Type B pancreatic cell (in vitro differentiated cells): ENCODE data around the gene PIEZO2. TPM values are rescaled to one million over a fixed set of nuclear protein-coding genes. Genes with fewer than 3 reads are reported as not detected.
A peak's percentile ranks its signal among the peaks of the same experiment; 100 is the strongest.

ENCODE experiments used
- DNase-seq: peaks from one replicate; pipeline ENCODE4 v3.0.0; 2021; ENCODE audit warnings: mixed read lengths; ENCODE audit not compliant: unreplicated experiment; ENCODE audit errors: extremely low spot score
- H3K27ac Mint-ChIP-seq: 2 replicates; pipeline ENCODE4 v1.8.0; 2021; ENCODE audit warnings: mild to moderate bottlenecking, mixed read lengths
- H3K27me3 Mint-ChIP-seq: 2 replicates; pipeline ENCODE4 v1.8.0; 2021; ENCODE audit warnings: mixed read lengths
- H3K36me3 Mint-ChIP-seq: 2 replicates; pipeline ENCODE4 v1.8.0; 2021; ENCODE audit warnings: mixed read lengths
- H3K4me1 Mint-ChIP-seq: one replicate; pipeline ENCODE4 v1.8.0; 2021; ENCODE audit warnings: mixed read lengths; ENCODE audit not compliant: unreplicated experiment
- H3K4me3 Mint-ChIP-seq: 2 replicates; pipeline ENCODE4 v1.8.0; 2021; ENCODE audit warnings: mild to moderate bottlenecking, mixed read lengths
- H3K9me3 Mint-ChIP-seq: 2 replicates; pipeline ENCODE4 v1.8.0; 2021; ENCODE audit warnings: mixed read lengths
- CTCF ChIP-seq: fragments of 200-600 bp; sonication (generic); conservative IDR thresholded peaks from 2 replicates; pipeline ENCODE4 v1.5.0; 2021; ENCODE audit warnings: antibody characterized with exemption, mild to moderate bottlenecking
- total RNA-seq: library from RNA; stranded (reverse); gene quantifications from 2 replicates; pipeline ENCODE4 v1.2.1, GENCODE V29; 2021; ENCODE audit warnings: low replicate concordance

PIEZO2 gene
- total RNA-seq, 1 donor from 2014 or later, result 38.8 TPM

GRCh38 chr18:11053293-11053692 is 96.1 kb downstream of the PIEZO2 start:
- Mint-ChIP-seq H3K4me1 (peaks cover 11% of the 10 kb centered on the region), H3K9me3 (no peaks in the 10 kb centered on the region), H3K36me3 (peaks cover 4% of the 10 kb centered on the region), H3K4me3 (no peak overlapping the region), H3K27ac (no peak overlapping the region), H3K27me3 (no peaks in the 10 kb centered on the region)
- no peak for DNase-seq
- no peak for TF ChIP-seq CTCF

GRCh38 chr18:11052800-11053199 is 96.6 kb downstream of the PIEZO2 start:
- Mint-ChIP-seq H3K4me3 (no peak overlapping the region), H3K27me3 (no peaks in the 10 kb centered on the region), H3K9me3 (no peaks in the 10 kb centered on the region), H3K27ac (no peak overlapping the region), H3K4me1 (peaks cover 11% of the 10 kb centered on the region), H3K36me3 (peaks cover 4% of the 10 kb centered on the region)
- no peak for DNase-seq
- TF ChIP-seq CTCF, result no peak

GRCh38 chr18:11051462-11051861 is 97.9 kb downstream of the PIEZO2 start:
- Mint-ChIP-seq H3K27ac (peak overlapping the region; percentile 7), H3K27me3 (no peaks in the 10 kb centered on the region), H3K4me1 (peaks cover 16% of the 10 kb centered on the region), H3K9me3 (no peaks in the 10 kb centered on the region), H3K4me3 (no peak overlapping the region), H3K36me3 (peaks cover 7% of the 10 kb centered on the region)
- no peak for TF ChIP-seq CTCF
- DNase-seq, result no peak

- Mint-ChIP-seq H3K36me3 (peaks cover 8% of the 10 kb centered on the region), H3K27me3 (no peaks in the 10 kb centered on the region), H3K4me1 (peaks cover 13% of the 10 kb centered on the region), H3K27ac (peak overlapping the region; percentile 7), H3K9me3 (no peaks in the 10 kb centered on the region), H3K4me3 (no peak overlapping the region)
- DNase-seq, result no peak
- TF ChIP-seq CTCF, result no peak
Observed at GRCh38 chr18:11050966-11051365, 98.4 kb downstream of the PIEZO2 start.

- Mint-ChIP-seq H3K36me3 (peaks cover 8% of the 10 kb centered on the region), H3K9me3 (peaks cover 3% of the 10 kb centered on the region), H3K27ac (no peak overlapping the region), H3K4me1 (peaks cover 13% of the 10 kb centered on the region), H3K27me3 (no peaks in the 10 kb centered on the region), H3K4me3 (no peak overlapping the region)
- TF ChIP-seq CTCF, result no peak
- DNase-seq, result no peak
Observed at GRCh38 chr18:11047817-11048216, 101.6 kb downstream of the PIEZO2 start.

GRCh38 chr18:11047156-11047555 is 102.2 kb downstream of the PIEZO2 start:
- Mint-ChIP-seq H3K27ac (no peak overlapping the region), H3K4me3 (no peak overlapping the region), H3K27me3 (no peaks in the 10 kb centered on the region), H3K9me3 (peaks cover 3% of the 10 kb centered on the region), H3K36me3 (peaks cover 8% of the 10 kb centered on the region), H3K4me1 (peaks cover 13% of the 10 kb centered on the region)
- no peak for DNase-seq
- no peak for TF ChIP-seq CTCF
